Neural cell (in vitro differentiated cells): ENCODE results near the gene PHACTR4. TPM values are rescaled to one million over a fixed set of nuclear protein-coding genes. Genes with fewer than 3 reads are reported as not detected.
A peak's percentile ranks its signal among the peaks of the same experiment; 100 is the strongest.

Experiments used
- H2AFZ ChIP-seq: fragments of 200-600, 300-800 bp; sonication (generic), shearing (Covaris generic); 2 replicates; pipeline ENCODE4 v1.6.0; 2014; ENCODE audit warnings: low read depth, mild to moderate bottlenecking, antibody characterized with exemption, low read length, moderate library complexity
- H3F3A ChIP-seq: fragments of 200-600 bp; shearing (Covaris generic); 2 replicates; pipeline ENCODE4 v1.6.1; 2016; ENCODE audit warnings: mild to moderate bottlenecking, moderate library complexity, mixed read lengths, antibody characterized with exemption, low read length; ENCODE audit not compliant: insufficient read depth, poor library complexity, severe bottlenecking
- H3K27ac ChIP-seq: fragments of 200-600, 300-800 bp; sonication (generic), shearing (Covaris generic); 2 replicates; pipeline ENCODE4 v1.5.1; 2014; ENCODE audit warnings: mild to moderate bottlenecking, low read length, moderate library complexity
- H3K27me3 ChIP-seq: fragments of 300-800, 200-600 bp; sonication (generic), shearing (Covaris generic); 2 replicates; pipeline ENCODE4 v1.6.0; 2014; ENCODE audit warnings: mild to moderate bottlenecking, low read depth, low read length, moderate library complexity; ENCODE audit not compliant: insufficient read depth
- H3K36me3 ChIP-seq: fragments of 300-800, 200-600 bp; sonication (generic), shearing (Covaris generic); 2 replicates; pipeline ENCODE4 v1.5.1; 2014; ENCODE audit warnings: mild to moderate bottlenecking, antibody characterized with exemption, low read length, moderate library complexity; ENCODE audit not compliant: insufficient read depth
- H3K4me2 ChIP-seq: fragments of 300-800, 200-600 bp; sonication (generic), shearing (Covaris generic); 2 replicates; pipeline ENCODE4 v1.6.0; 2014; ENCODE audit warnings: mild to moderate bottlenecking, low read length
- H3K4me3 ChIP-seq: fragments of 300-800, 200-600 bp; sonication (generic), shearing (Covaris generic); 2 replicates; pipeline ENCODE4 v1.5.1; 2014; ENCODE audit warnings: mild to moderate bottlenecking, low read length, moderate library complexity
- H3K79me2 ChIP-seq: fragments of 200-600 bp; shearing (Covaris generic); replicated peaks from 2 replicates; pipeline ENCODE4 v1.6.0; 2014; ENCODE audit warnings: mild to moderate bottlenecking, low read length, moderate library complexity; ENCODE audit not compliant: insufficient read depth
- H3K9ac ChIP-seq: fragments of 300-800, 200-600 bp; sonication (generic), shearing (Covaris generic); 2 replicates; pipeline ENCODE4 v1.6.1; 2016; ENCODE audit warnings: mild to moderate bottlenecking, low read length, mixed read lengths
- H3K9me2 ChIP-seq: fragments of 200-600 bp; shearing (Covaris generic); 2 replicates; pipeline ENCODE4 v1.6.1; 2016; ENCODE audit warnings: mild to moderate bottlenecking, low read length, mixed read lengths; ENCODE audit not compliant: insufficient read depth
- H3K9me3 ChIP-seq: fragments of 200-600, 300-800 bp; sonication (generic), shearing (Covaris generic); 2 replicates; pipeline ENCODE4 v1.6.1; 2016; ENCODE audit warnings: mild to moderate bottlenecking, mixed run types, low read length, moderate library complexity, mixed read lengths
- H4K20me1 ChIP-seq: fragments of 200-600 bp; shearing (Covaris generic); 2 replicates; pipeline ENCODE4 v1.6.1; 2016; ENCODE audit warnings: mild to moderate bottlenecking, mixed run types; ENCODE audit not compliant: insufficient read depth
- EP300 ChIP-seq: fragments of 450-650 bp; conservative IDR thresholded peaks from 2 replicates; pipeline ENCODE4 v1.6.1; 2014; ENCODE audit warnings: antibody characterized with exemption, mild to moderate bottlenecking, moderate library complexity; ENCODE audit not compliant: poor library complexity, severe bottlenecking
- EZH2 ChIP-seq: fragments of 200-600, 300-800 bp; shearing (Covaris generic), sonication (generic); IDR thresholded peaks from 2 replicates; pipeline ENCODE4 v1.6.1; 2014; ENCODE audit warnings: antibody characterized with exemption, low read length, borderline replicate concordance, mild to moderate bottlenecking; ENCODE audit not compliant: insufficient read depth, poor library complexity, severe bottlenecking
- MXI1 ChIP-seq: fragments of 450-650 bp; conservative IDR thresholded peaks from 2 replicates; pipeline ENCODE4 v1.6.1; 2014; ENCODE audit warnings: antibody characterized with exemption, mild to moderate bottlenecking; ENCODE audit not compliant: poor library complexity, severe bottlenecking
- POLR2AphosphoS5 ChIP-seq: IDR thresholded peaks from 2 replicates; pipeline ENCODE4 v1.6.1; 2012
- RAD21 ChIP-seq: fragments of 450-650 bp; conservative IDR thresholded peaks from 2 replicates; pipeline ENCODE4 v1.6.1; 2014; ENCODE audit warnings: antibody characterized with exemption, mild to moderate bottlenecking, moderate library complexity
- SMC3 ChIP-seq: fragments of 450-650 bp; conservative IDR thresholded peaks from 2 replicates; pipeline ENCODE4 v1.6.1; 2014; ENCODE audit warnings: antibody characterized with exemption, mild to moderate bottlenecking, moderate library complexity; ENCODE audit not compliant: poor library complexity
- TAF1 ChIP-seq: IDR thresholded peaks from 2 replicates; pipeline ENCODE4 v1.6.1; 2012; ENCODE audit warnings: low read depth
- polyA plus RNA-seq: library from polyadenylated mRNA; depleted of rRNA; stranded (reverse); fragments of >200 nt; gene quantifications from 2 replicates; pipeline ENCODE4 v1.2.3, GENCODE V29; 2014
- TF ChIP-seq, protein P1 (sequence below): fragments of 450-650 bp; IDR thresholded peaks from 2 replicates; pipeline ENCODE4 v1.5.1; 2014; ENCODE audit warnings: antibody characterized with exemption, mild to moderate bottlenecking, moderate library complexity; ENCODE audit not compliant: poor library complexity, severe bottlenecking
- TF ChIP-seq, protein P2 (sequence below): IDR thresholded peaks from 2 replicates; pipeline ENCODE4 v1.6.1; 2012; ENCODE audit warnings: borderline replicate concordance

Gene PHACTR4
- polyA plus RNA-seq, 1 donor from 2014 or later, result 7.9 TPM

DNA sequence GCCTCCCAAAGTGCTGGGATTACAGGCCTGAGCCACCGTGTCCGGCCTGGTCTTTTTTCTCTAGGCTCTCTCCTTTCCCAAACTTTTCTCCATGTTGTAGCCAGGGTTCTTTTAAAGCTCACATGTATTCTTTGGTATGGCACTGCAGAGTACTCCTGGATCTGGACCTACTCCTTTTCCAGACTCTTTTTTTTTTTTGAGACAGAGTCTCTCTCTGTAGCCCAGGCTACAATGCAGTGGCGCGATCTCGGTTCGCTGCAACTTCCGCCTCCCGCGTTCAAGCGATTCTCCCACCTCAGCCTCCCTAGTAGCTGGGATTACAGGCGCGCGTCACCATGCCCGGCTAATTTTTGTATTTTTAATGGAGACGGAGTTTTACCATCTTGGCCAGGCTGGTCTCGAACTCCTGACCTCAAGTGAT is 41.3 kb upstream of the PHACTR4 start:
- Histone ChIP-seq H3K4me2 (peak overlapping the region; percentile 25), H3F3A (no peaks in the 10 kb centered on the region), H4K20me1 (no peaks in the 10 kb centered on the region), H3K4me3 (peak overlapping the region; percentile 70), H3K9me2 (no peaks in the 10 kb centered on the region), H3K9me3 (no peaks in the 10 kb centered on the region), H3K79me2 (no peaks in the 10 kb centered on the region), H3K27me3 (no peaks in the 10 kb centered on the region), H3K36me3 (no peaks in the 10 kb centered on the region), H2AFZ (peak overlapping the region; percentile 98), H3K9ac (peak overlapping the region; percentile 45), H3K27ac (peak overlapping the region; percentile 92)
- TF ChIP-seq, protein P1, sequence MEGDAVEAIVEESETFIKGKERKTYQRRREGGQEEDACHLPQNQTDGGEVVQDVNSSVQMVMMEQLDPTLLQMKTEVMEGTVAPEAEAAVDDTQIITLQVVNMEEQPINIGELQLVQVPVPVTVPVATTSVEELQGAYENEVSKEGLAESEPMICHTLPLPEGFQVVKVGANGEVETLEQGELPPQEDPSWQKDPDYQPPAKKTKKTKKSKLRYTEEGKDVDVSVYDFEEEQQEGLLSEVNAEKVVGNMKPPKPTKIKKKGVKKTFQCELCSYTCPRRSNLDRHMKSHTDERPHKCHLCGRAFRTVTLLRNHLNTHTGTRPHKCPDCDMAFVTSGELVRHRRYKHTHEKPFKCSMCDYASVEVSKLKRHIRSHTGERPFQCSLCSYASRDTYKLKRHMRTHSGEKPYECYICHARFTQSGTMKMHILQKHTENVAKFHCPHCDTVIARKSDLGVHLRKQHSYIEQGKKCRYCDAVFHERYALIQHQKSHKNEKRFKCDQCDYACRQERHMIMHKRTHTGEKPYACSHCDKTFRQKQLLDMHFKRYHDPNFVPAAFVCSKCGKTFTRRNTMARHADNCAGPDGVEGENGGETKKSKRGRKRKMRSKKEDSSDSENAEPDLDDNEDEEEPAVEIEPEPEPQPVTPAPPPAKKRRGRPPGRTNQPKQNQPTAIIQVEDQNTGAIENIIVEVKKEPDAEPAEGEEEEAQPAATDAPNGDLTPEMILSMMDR, result no peak
- TF ChIP-seq MXI1, result no peak
- no peak for TF ChIP-seq RAD21
- no peak for TF ChIP-seq POLR2AphosphoS5
- TF ChIP-seq SMC3, result no peak
- TF ChIP-seq, protein P2, sequence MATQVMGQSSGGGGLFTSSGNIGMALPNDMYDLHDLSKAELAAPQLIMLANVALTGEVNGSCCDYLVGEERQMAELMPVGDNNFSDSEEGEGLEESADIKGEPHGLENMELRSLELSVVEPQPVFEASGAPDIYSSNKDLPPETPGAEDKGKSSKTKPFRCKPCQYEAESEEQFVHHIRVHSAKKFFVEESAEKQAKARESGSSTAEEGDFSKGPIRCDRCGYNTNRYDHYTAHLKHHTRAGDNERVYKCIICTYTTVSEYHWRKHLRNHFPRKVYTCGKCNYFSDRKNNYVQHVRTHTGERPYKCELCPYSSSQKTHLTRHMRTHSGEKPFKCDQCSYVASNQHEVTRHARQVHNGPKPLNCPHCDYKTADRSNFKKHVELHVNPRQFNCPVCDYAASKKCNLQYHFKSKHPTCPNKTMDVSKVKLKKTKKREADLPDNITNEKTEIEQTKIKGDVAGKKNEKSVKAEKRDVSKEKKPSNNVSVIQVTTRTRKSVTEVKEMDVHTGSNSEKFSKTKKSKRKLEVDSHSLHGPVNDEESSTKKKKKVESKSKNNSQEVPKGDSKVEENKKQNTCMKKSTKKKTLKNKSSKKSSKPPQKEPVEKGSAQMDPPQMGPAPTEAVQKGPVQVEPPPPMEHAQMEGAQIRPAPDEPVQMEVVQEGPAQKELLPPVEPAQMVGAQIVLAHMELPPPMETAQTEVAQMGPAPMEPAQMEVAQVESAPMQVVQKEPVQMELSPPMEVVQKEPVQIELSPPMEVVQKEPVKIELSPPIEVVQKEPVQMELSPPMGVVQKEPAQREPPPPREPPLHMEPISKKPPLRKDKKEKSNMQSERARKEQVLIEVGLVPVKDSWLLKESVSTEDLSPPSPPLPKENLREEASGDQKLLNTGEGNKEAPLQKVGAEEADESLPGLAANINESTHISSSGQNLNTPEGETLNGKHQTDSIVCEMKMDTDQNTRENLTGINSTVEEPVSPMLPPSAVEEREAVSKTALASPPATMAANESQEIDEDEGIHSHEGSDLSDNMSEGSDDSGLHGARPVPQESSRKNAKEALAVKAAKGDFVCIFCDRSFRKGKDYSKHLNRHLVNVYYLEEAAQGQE, result no peak
- no peak for TF ChIP-seq EZH2
- TF ChIP-seq EP300, result no peak
- TF ChIP-seq TAF1, result no peak

DNA sequence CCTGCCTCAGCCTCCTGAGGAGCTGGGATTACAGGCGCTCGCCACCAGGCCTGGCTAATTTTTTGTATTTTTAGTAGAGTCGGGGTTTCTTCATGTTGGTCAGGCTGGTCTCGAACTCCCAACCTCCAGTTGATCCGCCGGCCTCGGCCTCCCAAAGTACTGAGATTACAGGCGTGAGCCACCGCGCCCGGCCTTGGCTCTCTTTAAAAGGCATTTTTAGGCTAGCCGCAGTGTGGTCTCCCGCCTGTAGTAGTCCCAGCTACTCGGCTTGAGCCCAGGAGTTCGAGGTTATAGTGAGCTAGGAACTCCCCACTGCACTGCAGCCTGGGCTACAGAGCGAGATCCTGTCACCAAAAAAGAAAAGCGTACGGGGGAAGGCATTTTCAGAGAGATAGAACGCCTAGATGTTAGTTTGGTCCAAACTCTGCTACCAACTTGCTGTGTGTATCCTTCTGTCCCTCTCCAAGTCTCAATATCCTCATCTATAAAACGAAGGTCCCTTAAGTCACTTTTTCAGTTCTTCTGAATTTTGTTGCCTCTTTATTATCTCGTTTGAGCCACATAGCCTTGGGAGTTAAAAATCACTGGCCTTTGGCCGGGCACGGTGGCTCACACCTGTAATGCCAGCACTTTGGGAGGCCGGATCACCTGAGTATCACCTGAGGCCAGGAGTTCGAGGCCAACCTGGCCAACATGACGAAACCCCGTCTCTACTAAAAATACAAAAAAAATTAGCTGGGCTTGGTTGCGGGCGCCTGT is 40.0 kb upstream of the PHACTR4 start:
- H3K9me3 ChIP-seq, result no peaks in the 10 kb centered on the region
- H2AFZ ChIP-seq, result peak overlapping the region; percentile 98
- TF ChIP-seq, protein P1, result no peak
- TF ChIP-seq, protein P2, result no peak
- TF ChIP-seq SMC3 (no peak), EZH2 (no peak), EP300 (no peak), TAF1 (no peak), RAD21 (no peak), POLR2AphosphoS5 (no peak), MXI1 (no peak)
- H3F3A ChIP-seq, result no peaks in the 10 kb centered on the region
- H3K9ac ChIP-seq, result peak overlapping the region; percentile 81
- peak overlapping the region; percentile 92 for H3K27ac ChIP-seq
- no peaks in the 10 kb centered on the region for H3K9me2 ChIP-seq
- no peaks in the 10 kb centered on the region for H3K79me2 ChIP-seq
- no peaks in the 10 kb centered on the region for H3K27me3 ChIP-seq
- H4K20me1 ChIP-seq, result no peaks in the 10 kb centered on the region
- H3K4me3 ChIP-seq, result peak overlapping the region; percentile 70
- H3K4me2 ChIP-seq, result peak overlapping the region; percentile 55
- H3K36me3 ChIP-seq, result no peaks in the 10 kb centered on the region
